NCI-H2227 (cell line): ENCODE measurements around the gene DHX30.
A peak's percentile ranks its signal among the peaks of the same experiment; 100 is the strongest.
"Not testable (repeated sequence)": the region's sequence is repeated elsewhere in the genome, so short reads cannot be mapped to it uniquely, and the experiment has no call there.

Experiments
- DNase-seq: peaks from one replicate; lab custom pipeline; 2025; ENCODE audit not compliant: unreplicated experiment; lab: John Stamatoyannopoulos, UW

Gene DHX30, protein sequence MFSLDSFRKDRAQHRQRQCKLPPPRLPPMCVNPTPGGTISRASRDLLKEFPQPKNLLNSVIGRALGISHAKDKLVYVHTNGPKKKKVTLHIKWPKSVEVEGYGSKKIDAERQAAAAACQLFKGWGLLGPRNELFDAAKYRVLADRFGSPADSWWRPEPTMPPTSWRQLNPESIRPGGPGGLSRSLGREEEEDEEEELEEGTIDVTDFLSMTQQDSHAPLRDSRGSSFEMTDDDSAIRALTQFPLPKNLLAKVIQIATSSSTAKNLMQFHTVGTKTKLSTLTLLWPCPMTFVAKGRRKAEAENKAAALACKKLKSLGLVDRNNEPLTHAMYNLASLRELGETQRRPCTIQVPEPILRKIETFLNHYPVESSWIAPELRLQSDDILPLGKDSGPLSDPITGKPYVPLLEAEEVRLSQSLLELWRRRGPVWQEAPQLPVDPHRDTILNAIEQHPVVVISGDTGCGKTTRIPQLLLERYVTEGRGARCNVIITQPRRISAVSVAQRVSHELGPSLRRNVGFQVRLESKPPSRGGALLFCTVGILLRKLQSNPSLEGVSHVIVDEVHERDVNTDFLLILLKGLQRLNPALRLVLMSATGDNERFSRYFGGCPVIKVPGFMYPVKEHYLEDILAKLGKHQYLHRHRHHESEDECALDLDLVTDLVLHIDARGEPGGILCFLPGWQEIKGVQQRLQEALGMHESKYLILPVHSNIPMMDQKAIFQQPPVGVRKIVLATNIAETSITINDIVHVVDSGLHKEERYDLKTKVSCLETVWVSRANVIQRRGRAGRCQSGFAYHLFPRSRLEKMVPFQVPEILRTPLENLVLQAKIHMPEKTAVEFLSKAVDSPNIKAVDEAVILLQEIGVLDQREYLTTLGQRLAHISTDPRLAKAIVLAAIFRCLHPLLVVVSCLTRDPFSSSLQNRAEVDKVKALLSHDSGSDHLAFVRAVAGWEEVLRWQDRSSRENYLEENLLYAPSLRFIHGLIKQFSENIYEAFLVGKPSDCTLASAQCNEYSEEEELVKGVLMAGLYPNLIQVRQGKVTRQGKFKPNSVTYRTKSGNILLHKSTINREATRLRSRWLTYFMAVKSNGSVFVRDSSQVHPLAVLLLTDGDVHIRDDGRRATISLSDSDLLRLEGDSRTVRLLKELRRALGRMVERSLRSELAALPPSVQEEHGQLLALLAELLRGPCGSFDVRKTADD

DNA sequence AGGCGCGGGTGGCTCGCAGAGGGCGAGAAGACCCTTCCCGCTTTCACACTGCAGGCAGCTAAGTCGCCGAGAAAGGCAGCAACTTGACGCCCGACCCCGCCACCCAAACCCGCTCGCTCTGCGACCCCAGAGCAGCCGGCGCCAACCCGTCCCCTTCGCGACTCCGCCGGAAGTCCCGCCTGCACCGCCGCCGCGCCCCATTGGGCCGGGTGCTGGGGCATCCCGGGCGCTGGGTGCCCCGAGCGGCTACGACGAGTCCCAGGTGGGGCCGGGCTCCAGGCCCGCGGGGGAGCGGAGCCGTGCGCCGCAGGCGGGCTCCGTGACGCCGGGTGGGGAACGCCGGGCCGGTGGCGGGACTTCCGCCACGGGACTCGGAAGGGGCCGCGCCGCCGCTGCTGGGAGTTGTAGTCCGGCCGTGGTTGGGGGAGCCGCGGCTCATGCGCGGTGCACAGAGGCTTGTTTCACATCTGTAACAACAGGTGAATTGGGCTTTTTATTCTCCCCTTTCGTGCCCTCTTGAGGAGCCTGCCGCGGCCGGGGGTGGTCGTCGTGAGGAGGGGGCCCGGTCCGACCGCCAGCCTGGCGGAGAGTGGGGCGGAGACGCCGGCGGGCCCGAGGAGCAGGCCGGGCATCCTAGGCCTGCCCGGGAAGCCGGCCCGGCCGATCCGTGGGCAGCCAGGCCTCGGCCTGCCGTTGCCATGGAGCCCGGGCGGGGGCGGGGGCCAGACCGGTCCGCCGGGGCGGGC lies at the start of gene DHX30:
Gene DHX30 (plus strand): TSS at position 405 of the 746 bp plus-strand sequence. CDS start 7,546 bp downstream, outside the sequence.
- DNase-seq, result peak; percentile 86

DNA sequence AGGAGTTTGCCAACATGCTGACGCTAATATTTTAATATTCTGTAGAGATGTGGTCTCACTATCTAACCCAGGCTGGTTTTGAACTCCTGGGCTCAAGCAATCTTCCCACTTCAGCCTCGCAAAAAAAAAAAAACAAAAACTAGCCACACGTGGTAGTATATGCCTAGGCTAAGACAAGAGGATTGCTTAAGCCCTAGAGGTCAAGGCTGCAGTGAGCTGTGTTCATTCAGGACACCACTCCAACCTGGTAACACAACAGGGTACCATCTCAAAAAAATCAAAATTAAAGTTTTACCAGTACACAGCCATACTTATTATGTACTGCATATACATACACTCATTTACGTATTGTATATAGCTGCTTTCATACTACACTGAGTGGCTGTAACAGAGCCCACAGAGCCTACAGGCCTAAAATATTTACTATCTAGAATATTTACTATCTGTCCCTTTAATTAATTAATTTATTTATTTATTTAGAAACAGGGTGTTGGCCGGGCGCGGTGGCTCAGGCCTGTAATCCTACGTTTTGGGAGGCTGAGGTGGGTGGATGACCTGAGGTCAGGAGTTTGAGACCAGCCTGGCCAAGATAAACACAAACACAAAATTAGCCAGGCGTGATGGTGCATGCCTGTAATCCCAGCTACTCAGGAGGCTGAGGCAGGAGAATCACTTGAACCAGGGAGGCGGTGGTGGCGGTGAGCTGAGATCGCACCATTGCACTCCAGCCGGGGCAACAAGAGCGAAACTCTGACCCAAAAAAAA lies 44.5 kb upstream of the DHX30 start:
- DNase-seq, result no peak

DNA sequence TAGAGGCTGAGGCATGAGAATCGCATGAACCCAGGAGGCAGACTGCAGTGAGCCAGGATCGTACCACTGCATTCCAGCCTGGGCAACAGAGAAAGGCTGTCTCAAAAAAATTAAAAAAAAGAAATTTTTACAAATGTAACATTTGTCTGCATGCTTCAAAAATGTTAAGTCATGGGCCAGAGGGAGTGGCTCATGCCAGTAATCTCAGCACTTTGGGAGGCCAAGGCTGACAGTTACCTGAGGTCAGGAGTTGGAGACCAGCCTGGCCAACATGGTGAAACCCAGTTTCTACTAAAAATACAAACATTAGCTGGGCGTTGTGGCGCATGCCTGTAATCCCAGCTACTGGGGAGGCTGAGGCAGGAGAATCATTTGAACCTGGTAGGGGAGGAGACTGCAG lies 42.7 kb upstream of the DHX30 start:
- DNase-seq, result not testable (repeated sequence)

DNA sequence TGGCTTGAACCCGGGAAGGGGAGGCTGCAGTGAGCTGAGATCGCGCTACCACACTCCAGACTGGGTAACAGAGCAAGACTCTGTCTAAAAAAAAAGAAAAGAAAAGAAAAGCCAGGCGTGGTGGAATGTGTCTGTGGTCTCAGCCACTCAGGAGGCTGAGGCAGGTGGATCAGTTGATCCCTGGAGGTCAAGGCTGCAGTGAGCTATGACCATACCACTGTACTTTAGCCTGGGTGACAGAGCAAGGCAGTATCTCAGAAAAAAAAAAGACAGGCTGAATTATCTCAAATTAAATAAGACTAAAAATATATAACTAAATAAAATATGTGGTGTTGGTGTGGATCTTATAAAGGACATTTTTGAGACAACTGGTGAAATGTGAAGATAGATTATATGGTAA lies 41.9 kb upstream of the DHX30 start:
- DNase-seq, result no peak

DNA sequence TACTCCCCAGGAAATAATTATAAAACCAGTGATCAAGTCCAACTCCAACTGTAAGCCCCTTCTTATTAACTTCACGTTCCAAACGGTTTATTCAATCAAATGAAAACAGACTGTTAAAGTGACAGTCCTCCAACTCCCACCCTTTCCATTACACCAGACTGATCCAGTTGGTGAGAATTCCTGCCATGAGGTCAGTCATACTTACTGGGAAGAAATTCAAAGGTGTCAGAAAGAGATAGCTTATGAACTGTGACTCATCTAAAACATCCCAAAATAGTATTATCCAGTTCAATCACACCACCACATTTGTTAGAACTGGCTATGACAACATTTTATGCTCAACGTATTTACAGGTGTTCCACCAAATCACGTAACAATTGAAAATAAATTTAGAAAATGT lies 40.7 kb upstream of the DHX30 start:
- no peak for DNase-seq

DNA sequence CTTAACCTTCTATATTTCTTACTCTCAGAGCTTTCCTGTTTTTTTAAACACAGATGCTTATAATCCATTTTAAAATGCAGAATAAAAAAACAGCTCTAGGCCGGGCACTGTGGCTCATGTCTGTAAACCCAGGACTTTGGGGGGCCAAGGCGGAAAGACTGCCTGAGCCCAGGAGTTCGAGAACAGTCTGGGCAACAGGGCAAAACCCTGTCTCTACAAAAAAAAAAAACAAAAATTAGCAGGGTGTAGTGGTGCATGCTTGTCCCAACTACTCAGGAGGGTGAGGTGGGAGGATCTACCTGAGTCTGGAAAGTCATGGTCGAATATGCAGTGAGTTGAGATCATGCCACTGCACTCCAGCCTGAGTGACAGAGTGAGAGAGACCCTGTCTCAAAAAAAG lies 36.8 kb upstream of the DHX30 start:
- no peak for DNase-seq

DNA sequence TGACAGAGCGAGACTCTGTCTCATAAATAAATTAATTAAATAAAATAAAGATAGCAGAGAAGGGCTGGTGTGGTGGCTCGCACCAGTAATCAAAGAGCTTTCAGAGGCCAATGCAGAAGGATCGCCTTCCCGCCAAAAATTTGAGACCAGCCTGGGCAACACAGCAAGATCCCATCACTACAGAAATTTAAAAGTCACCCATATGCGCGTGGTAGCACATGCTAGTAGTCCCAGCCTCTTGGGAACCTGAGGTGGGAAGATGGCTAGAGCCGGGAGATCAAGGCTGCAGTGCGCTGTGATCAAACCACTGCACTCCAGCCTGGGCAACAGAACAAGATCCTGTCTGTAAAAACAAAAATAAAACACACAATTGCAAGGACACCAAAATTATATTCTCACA lies 30.9 kb upstream of the DHX30 start:
- DNase-seq, result no peak

DNA sequence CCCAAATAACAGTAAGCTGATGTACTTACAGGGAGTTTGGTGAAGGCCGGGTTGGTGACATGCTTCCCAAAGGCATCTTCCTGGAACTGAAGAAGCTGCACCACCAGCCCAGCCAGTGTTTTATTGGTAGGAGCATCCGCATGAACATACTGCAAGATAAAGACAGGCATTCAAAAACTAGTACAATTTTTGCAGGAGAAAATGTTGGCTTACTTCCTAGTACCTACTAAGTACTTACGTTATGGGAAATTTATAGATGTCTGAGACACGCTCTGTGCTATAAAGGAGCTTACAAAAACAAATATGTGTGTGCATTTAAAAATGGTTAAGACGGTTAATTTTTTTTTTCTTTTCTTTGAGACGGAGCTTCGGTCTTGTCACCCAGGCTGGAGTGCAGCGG lies 30.1 kb upstream of the DHX30 start:
- DNase-seq, result no peak

DNA sequence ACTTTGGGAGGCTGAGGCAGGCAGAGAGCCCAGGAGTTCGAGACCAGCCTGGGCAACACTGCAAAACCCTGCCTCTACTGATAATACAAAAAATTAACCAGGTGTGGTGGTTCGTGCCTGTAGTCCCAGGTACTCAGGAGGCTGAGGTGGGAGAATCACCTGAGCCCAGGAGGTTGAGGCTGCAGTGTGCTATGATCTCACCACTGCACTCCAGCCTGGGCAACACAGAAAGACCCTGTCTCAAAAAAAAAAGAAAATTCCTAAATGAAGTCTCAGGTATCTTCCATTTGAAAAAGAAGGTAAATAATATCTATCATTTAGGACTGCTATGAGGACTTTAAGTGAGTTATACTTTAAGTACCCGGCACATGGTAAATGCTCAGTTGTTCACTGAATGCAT lies 24.2 kb upstream of the DHX30 start:
- DNase-seq, result no peak

DNA sequence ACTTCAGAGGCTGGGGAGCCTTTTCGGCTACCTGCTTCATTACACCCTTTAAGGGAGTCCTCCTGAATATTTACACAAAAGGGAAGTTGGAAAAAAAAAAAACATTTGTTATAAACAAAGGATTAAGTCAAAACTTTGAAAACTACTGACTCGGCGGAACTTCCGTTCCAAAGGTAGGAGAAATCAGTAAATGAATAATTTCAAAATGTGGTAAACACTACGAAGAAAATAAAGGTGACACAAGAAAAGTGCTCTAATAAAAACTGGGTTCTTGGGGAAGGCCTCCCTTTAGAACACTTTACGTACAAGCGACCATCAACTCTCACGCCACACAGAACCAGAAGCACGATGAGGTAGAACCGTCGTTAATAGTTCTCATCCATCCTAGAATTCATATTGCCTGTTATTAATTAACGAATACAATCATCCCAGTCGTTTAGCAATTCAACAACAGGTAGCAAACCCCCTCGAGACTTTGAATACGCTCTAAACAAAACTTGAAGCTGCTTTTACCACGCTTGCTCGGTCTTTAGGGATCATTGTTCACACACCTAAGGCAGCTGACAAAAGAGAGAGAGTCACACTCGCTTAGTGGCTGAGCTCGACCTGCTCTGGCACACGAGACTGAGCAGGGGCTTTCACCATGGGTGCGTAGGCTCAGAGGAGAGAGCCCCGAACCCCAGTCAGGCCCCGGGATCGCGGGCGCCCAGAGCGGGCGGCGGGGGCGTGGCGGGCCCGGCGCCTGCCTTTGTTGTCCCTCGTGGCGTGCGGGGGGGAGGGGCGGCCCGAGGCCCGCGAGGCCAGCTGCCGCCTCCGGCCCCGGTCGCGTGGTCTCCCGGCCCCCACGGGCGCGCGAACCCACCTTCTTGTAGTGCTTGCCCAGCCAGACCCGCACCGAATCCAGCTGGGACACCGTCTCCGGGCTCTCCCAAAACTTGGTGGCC lies 21.9 kb upstream of the DHX30 start:
- DNase-seq, result peak; percentile 57

DNA sequence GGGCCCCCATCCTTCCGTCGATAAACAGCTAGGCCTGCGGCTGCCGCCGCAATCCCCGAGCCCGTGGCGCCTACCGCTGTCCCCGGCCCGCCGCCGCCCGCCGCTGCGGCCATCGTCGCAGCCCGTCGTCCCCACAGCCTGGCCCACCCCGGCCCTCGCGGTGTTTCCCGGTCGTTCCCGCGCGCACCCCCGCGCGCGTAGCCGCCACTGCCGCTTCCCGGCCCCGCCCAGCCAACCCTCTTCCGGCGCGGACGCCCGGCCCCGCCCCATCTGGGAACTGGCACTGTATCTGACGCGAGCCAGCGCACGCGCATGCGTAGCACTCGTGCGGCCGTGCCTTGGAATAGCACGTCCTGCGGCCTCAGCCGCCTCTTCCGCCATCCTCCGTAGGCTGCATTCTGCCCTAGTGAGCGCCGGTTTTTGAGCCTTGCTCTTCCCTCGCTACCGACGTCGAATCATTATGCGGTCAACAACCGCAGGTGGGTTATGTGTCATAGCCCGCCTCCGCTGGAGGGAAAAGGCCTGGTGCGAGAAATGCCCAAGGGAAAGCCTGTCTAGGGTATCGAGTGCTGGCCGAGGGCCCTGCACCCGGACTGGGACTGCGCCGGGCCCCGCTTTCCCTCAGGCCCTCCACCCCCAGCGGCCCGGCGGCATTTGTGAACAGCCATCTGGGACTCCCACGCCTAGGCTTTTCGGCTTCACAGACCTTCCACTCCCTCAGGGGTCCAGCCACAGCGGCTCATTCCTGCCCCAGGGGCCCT lies 21.1 kb upstream of the DHX30 start, which contains the start of gene SMARCC1:
Gene SMARCC1 (minus strand): TSS at position 209 of the 761 bp plus-strand sequence. CDS start 96 bp downstream, at position 113.
- peak; percentile 97 for DNase-seq

DNA sequence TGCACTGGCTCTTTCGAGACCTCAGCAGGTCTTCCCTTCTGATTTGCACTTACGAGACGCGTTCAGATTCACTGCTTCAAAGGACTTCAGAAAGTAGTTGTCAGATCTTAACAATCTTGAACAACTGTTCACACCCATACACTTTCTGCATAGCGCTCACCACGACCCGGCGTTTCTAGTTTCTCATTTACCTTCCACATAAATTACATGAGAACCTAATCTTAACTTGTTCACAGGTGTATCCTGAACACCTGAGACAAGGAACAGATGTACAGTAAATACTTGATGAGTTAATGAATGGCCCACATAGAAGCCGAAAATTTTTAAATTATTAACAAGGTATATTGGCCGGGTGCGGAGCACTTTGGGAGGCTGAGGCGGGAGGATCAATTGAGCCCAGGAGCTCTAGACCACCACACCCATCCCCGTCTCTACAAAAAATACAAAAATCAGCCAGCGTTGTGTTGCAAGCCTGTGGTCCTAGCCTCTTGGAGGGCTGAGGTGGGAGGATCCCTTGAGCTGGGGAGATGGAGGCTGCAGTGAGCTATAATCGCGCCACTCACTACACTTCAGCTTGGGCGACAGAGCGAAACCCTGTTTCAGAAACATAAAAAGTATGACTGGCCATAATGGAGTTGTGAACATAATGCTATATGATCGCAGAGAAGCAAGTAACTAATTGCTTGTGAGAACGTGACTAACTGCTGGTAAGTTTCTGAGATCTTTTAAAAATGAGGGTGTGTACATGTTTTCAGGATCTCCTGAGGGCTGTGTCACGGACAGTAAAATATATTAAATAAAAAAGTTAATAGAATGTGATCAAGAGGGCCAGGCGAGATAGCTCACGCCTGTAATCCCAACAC lies 20.3 kb upstream of the DHX30 start:
- no peak for DNase-seq

DNA sequence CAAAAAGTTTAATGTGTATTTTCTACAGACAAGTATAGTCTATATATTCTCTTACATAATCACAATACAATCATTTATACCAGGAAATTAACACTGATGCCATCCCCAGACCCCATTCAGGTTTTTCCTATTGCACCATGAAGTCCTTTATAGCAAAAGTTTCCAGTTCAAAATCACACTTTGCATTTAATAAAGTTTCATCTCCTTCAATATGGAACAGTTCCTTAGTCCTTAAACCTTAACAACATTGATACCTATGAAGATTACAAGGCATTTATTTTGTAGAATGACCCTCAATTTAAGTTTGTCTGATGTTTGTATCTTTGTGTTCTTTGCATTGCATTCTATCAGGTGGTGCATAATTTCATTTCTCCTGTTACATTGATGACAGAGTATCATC lies 19.3 kb upstream of the DHX30 start:
- DNase-seq, result no peak

DNA sequence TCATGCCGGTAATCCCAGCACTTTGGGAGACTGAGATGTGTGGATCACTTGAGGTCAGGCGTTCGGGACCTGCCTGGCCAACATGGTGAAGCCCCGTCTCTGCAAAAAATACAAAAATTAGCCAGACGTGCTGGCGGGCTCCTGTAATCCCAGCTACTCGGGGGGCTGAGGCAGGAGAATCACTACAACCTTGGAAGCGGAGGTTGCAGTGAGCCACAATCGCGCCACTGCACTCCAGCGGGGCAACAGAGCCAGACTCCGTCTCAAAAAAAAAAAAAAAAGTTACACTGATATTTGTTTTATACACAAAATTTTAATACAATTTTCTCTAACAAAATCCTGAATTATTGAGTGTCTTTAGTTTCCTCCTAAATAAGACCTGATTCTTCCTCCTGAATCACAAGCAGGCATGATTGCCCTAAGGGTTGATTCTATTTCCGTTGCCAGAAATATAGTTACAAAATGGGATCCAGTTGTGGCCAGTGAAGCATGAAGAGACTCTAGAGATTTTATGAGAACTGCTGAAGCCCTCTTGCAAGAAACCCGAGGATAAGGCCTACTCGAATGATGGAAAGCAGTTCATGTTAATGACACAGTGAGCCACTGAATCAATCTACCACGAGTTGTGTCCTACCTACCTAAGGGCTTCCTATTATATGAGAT lies 11.6 kb upstream of the DHX30 start:
- no peak for DNase-seq

DNA sequence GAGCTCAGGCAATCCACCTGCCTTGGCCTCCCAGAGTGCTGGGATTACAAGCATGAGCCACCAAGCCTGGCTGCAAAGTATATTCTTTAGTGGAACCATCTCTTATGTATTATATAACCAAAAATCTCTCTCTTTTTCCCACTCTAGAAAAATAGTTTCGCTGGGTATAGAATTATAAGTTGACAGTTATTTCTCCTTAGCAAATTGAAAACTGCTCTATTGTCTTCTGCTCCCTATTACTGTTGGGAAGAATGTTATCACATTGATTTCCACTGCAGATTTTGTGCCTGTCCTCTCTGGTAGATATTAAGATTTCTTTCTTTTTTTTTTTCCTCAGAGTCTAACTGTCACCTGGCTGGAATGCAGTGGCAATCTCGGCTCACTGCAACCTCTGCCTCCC lies 10.2 kb upstream of the DHX30 start:
- no peak for DNase-seq

DNA sequence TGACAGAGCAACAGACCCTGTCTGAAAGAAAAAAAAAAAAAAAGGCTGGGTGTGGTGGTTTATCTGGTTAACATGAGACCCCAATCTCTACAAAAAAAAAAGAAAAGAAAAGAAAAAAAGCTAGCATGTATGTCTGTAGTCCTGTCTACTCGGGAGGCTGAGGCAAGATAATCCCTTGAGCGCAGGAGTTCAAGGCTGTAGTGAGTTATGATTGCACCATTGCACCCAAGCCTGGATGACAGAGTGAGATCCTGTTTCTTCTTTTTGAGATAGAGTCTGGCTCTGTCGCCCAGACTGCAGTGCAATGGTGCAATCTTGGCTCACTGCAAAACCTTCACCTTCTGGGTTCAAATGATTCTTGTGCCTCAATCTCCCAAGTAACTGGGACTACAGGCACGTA lies 8.4 kb upstream of the DHX30 start:
- DNase-seq, result no peak

DNA sequence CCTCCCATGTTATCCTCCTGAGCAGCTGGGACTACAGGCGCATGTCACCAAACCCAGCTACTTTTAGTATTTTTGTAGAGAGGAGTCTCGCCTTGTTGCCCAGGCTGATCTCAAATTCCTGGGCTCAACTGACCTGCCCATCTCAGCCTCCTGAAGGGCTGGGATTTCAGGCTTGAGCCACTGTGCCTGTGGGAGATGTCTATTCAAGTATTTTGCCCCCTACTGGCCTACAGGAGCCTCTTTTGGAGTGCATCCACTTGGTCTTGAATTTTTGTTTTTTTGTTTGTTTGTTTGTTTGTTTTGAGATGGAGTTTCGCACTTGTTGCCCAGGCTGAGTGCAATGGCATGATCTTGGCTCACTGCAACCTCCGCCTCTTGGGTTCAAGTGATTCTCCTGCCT lies 3.2 kb upstream of the DHX30 start:
- peak; percentile 7 for DNase-seq
